HG03565 (cell line): ENCODE results near the gene RB1.

ENCODE experiments used
- ATAC-seq: cut with Tn5 transposase; IDR thresholded peaks from one replicate; pipeline ENCODE4 v1.9.1; 2021; ENCODE audit warnings: mild to moderate bottlenecking, moderate library complexity; ENCODE audit not compliant: unreplicated experiment

Gene RB1

DNA sequence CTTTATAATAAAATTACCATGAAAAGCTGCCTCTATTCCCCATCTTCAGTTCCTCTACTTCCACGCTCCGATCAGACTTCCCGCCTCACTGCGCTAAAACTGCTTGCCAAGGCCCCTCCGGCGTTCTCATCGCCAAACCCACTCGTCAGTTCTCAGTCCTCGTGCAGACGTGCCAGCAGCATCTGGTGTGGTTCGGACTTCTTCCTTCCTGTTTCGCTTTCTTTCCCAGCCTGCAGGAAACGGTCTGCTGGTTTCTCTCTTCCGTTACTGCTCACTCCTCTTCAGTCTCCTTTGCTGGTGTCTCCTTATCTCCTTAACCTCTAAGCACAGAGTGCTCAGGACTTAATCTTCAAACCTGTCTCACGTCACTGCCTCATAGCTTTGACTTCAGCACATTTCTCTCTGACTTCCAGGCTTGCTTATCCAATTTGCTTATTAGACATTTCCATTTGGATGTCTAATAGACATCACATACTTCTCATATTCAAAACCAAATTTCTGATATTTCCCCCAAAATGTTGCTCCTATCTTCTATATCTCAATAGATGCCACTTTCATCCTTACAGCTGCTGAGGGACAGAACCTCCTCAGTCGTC lies 189.0 kb downstream of the RB1 start:
- ATAC-seq, result peak; percentile 74

DNA sequence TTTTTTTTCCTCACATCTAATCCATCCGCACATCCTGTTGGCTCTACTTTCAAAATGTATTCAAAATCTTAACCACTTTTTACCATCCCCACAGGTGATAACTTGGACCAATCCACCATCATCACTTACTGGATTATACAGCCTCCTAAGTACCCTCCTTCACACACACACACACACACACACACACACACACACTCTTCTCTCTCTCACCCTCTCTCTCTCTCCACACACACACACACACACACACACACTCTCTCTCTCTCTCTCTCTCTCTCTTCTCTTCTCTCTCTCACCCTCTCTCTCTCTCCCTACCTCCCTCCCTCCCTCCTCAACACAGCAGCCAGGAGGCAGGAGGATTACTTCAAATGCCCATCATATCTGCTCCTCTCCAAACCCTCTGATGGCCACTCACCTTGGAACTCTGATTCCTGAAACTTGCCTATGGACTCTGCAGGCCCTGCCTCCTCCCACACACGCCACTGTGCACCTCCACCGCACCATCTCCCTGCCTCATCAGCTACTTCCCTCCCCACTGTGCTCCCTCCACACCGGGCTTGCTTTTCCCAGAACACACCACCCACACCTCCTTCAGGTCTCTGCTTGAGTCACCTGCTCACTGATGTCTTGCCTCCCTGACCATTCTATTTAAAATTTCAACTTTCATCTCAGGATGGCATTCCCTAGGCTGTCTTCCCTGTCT lies 189.7 kb downstream of the RB1 start:
- ATAC-seq, result no peak

DNA sequence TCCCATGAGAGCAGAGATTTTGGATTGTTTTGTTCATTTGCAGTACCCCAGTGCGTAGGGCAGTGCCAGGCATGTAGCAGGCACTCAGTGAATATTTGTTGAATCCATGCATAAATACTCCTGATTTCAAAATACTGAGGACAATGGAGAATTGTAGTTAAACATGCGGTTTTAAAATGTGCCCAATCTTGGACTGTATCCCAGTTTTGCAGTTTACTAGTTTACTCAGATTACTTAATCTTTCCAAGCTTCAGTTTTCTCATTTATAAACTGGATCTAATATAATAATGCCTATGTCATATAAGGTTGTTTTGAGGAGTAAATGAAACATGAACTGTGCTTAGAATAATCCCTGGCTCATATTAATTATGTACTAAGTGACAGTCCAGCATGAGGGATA lies 190.3 kb downstream of the RB1 start:
- ATAC-seq, result no peak

DNA sequence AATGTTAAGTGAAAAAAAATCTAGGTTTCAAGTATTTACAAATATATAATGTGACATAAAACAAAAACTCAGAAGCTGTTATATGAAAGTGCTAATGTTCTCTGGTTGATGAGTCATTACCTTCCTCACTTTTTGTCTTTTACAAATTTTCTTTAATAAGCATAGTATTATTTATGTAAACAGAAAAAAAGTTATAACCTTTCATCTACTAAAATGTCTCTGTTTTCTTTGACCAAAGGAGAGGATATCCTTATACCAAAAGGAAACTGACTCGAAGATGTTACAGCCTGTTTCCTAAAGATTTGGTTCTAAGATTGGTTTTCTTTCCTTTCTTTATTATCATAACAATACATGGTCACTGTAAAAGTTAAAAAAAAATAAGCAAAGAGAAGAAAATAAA lies 191.3 kb downstream of the RB1 start:
- ATAC-seq, result no peak

DNA sequence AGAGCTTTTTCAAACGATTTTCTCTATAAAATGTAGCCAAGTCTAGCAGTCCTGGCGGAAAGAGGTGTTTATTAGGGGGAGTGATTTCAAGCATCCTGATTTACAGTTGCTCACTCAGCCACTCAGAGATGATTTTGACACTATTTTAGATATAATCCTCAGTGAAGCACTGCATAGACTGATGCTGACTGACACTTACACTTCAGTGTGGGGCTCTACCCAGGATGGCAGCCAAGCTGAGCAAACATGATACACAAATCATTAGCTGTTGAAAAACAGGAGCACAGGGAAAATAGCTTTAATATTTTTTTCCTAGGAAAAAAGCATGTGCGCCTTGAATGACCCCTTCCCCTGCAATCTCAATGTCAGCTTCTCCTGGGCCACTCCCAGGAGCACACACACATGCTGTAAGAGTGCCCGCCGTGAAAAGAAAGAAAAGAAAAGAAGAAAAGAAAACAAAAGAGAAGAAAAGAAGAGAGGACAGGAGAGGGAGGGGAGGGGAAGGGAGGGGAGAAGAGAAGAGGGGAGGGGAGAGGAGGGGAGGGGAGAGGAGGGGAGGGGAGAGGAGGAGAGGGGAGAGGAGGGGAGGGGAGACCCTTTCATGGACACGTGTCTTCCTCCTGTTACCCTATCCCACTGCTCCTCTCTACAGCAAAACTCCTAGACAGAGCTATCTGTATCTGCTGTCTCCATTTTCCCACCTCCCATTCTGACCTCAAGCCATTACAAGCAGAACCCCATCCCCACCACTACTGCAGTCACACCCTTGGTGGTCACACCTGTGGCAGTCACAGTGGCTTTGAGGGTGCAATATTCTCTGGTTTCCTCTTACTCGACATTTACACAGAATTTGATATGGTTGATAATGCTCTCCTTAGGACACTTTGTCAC lies 193.0 kb downstream of the RB1 start:
- no peak for ATAC-seq

DNA sequence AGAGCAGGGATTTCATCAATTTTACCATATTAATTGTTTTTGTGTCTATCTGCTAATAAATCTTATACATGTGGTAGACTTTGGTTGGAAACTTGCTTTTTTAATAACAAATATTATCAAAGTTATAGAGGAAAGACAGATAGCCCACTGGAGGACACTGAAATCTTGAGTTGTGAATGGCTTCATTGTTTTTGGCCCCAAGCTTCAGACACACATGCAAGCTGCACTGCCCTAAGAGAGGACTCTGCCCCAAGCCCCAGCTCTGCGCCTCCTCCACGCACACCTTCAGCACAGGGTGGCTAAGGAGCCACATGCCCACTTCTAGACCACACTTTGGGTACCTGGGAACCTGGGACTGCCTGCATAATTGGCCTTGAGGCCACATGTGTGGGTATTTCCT lies 194.1 kb downstream of the RB1 start:
- ATAC-seq, result no peak

DNA sequence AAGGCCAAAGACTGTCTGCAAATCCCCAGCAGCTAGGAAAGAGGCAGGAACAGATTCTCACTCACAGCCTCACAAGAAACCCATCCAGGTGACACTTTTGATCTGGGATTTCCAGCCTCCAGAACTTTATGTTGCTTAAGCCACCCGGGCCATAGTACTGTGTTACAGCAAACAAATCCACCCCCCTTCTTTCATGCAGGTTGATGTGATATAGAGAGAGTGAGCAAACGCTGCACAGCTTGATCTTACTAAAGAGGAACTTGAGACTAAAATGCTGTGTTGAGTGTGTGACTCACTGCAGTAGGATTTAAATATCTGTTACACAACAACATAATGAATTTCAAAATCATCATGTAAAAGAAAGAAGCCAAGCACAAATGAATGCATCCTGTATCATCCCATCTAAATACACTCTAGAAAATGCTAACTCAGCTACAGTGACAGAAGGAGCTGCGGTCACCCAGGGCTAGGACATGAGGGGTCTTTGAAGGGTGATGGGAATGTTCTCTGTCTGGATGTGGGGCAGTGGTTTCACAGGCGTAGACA lies 197.2 kb downstream of the RB1 start:
- ATAC-seq, result no peak

DNA sequence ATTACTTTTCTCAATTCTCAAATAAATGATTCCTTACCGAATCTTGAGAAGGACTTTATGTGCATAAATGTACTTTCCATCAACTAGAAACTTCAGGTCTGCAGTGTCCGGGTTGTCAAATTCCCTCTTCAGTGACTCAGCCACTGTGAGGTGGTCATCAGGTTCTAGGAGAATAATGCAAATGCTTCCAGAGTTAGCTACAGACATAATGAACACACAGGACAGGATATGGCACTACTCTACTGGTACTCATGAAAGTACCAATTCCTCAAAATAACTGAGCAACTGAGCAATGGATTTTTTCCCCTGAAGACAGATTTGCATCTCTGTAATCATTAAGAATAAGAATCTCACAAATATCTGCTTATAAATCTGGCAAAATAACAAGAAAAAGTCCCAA lies 198.2 kb downstream of the RB1 start:
- ATAC-seq, result peak; percentile 28

DNA sequence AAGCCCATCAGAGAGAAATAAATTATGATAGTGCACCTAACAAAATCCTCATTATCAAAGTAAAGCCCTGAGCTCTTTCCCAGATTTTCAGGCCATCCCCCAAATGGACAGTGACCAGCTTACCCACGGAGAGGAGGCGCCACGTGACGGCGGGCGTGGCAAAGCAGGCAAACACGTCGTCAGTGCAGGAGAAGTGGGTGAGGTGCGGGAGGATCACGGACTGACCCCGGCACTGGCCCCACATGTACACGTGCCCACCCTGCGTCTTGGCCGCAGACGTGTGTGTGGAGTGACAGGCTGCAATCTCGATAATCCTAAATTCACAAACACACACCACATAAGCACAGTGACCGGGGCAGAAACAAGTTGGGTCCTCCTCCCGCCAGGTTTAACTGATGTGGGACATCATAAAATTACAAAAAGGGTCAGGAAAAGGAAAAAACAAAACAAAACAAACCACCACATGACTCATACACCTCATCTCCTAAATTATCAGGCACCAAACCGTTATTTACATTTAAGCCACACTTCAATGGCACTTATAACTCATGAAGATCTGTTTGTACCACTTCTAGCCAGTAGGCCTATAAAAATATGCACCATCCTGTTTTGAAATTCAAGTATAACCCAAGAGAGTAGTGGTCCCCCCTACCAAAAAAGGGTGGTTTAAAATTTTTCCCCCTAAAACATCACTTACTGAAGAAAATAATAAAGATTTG lies 199.2 kb downstream of the RB1 start:
- no peak for ATAC-seq

DNA sequence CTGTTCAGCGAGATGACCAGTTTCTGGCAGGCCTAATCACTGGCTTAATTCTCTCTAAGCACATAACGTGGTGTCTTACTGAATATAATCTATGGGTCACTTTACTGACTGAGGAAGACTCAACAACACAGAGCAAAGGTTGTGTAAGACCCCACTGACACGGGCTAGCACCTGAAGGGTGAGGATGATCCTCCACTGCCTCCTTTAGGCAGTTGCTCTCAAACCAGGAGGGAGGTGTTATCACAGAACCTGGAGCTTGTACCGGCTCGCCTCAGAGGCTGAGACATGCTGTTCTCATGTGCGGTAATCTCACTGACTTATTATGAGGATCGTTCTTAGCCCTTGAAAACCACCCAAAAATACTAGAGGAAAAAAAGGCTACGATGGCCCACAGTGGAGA lies 201.1 kb downstream of the RB1 start:
- ATAC-seq, result no peak

DNA sequence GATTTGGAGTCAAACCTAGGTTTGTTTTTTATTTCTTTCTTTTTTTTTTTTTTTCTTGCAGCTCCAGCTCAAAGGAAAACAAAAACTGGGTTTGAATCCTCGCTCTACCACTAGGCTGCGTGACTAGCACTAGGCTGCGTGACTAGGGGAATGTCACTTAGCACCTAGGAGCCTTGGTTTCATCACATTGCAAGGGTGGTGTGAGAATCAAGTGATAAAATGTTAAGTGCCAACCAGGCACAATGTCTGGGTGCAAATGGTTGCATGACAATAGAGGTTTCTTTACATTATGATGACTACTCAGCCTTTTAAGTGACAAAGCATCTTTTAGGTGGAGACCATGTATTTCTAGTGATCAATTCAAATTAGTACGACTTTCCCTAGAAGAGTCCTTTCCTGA lies 201.5 kb downstream of the RB1 start:
- no peak for ATAC-seq

DNA sequence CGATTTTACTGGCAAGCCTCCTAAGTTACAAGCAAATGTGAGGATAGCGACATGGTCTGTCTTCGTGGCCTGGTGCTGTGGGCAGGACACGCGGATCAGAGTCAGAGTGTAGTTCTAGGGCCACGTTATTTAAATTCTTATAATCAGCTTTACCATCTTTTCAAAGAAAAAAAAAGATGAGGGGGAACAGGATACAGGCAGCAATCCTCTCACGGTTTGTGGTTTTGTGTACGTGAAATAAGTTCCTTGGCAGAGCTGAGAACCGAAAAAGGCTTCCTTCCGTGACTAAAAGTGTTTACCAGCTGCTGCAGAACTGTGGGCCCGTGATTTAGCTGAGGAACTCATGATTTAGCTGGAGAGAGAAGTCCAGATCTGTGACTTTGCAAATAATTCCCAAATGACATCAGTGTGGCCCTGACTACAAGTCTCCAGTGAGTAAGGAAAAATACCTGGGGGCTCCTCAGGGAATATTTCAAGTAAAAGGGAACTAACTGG lies 202.1 kb downstream of the RB1 start:
- peak; percentile 50 for ATAC-seq

DNA sequence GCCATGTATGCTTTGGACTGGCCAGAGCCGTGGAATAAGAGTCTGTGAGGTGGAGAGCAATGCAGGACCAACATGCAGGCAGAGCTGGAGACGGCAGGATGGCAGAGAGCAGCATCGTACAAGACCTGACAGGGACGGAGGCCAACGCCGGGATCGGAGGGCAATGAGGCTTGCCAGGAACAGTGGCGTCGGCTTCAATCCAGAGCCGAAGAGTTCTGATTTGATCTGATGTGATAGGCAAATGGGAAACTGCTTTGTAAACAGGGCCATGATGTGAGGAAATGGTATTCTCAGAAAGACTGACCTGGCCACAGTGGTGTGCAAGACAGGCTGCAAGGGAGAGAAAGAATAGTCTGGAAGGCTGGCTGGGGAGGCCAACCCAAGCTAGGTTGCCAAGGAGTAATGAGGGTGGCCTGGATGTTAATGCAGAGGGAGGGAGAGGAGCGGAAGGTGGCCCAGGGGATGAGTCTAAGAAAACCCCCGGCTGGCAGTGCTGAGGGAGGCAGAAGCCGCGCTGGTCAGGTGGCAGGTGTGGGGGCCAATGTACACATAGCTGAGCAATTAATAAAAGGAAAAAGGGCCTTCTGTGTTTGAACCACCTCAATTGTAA lies 202.6 kb downstream of the RB1 start:
- no peak for ATAC-seq

DNA sequence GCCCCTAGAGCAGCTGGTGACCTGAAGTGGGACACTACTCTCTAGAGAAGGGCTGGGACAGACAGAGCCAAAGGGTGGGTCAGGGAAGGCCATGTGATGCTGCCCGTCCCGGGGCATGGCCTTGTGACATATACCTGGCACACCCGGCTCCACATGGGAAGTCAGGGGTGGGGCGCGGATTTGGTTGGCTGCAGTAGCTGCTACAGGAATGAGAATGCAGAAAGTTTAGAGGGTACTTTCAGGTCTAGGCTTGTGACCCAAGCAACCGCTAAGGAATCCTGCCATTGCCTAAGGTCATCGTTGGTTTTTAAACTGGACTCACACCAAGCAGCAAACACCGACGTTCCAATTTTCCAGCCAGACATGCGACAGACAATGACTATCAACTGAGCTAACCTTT lies 203.5 kb downstream of the RB1 start:
- ATAC-seq, result no peak

DNA sequence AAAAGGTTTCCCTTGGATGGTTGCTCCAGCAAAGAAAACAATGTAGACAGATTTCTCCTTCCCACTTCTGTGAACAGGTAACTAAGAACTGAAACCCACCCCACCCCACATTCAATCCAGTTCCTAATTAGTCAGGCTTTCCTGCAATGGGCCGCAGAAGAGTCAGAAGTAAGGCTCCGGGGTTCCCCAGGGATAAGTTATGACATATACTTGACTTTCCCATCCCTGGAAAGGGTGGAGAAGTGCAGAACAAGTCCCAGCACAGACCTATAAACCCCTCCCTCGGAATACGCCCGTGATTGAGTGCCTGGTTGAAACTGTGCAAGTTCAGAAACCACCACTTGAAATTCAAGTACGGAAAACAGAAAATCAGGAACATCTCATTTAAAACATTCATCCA lies 204.5 kb downstream of the RB1 start:
- no peak for ATAC-seq

DNA sequence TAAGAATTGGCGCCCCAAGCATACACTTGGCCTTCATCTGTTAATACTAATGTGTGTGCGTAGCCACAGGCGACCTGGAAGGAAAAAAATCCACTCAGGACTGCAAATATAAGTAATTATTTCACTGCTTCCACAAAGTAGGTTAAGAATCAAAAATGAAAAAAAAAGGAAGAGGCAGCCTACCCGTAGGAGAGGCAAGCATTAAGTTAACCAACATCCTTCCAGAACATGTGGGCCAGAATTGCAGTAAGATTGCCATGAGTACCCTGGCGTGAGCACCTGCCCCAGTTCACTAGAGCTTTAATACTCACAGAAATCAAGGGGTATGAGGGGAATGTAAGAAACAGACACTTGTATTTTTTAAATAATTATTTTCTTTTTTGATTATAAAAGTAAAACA lies 207.1 kb downstream of the RB1 start:
- ATAC-seq, result no peak

DNA sequence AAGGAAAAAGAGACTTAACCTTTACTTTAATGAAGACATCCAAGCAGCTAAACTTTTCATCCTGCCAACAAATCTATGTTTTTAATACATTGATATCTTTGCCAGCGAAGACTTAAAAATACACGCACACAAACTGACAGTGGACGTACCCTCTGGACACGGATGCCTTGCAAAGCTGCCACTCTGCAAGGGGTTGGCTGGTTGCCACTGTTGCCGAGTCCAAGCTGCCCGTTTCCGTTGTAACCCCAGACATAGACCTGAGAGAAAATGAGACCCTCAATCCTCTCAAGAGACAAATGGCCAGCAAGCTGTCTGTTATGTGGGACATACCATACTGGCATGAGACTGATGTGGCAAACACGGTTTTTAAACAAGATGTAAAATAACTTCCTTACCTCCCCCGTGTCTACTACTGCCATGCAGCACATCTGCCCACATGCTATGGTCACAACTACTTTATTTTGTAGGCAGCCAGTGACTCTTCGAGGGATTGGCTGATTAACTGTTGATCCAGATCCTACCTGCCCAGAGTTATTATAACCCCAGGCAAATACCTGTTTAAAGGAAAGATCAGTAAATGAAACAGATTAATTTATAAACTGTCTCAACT lies 208.2 kb downstream of the RB1 start:
- no peak for ATAC-seq

DNA sequence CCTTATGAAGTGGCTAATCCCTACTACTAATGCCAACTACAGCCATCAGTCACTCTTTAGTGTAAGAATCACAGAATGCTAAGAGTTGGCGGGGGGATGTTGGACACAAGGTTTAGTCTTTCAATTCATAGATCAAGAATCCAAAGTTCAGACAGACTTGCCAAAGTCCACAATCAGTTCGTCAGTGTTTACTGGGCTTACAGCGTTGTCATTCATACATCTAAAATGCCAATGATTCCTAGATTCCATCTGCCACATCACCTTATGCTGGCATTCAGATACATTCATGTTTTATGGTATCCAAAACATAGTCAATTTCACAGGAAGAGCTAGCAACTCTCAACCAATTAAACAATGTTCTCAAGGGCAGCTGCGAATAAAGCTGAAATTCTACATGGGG lies 211.2 kb downstream of the RB1 start:
- no peak for ATAC-seq

DNA sequence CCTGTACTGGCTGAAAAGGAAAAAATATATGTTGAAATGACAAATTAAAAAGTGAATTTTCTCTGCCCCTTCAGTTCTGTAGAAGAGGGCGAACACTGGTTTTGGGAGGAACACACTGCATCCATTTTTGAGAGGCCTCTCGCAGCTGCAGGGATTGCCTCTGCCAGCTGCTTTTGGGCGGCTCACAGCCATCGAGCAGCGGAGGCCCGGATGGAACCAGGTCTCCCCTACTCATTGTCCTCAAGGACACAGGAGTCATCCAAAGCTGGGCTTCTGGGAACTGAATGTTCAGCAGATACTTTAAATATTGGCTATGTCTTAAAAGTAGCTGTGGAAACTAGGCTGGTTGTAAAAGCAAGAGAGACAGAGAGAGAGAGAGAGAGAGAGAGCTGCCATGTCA lies 212.2 kb downstream of the RB1 start:
- no peak for ATAC-seq

DNA sequence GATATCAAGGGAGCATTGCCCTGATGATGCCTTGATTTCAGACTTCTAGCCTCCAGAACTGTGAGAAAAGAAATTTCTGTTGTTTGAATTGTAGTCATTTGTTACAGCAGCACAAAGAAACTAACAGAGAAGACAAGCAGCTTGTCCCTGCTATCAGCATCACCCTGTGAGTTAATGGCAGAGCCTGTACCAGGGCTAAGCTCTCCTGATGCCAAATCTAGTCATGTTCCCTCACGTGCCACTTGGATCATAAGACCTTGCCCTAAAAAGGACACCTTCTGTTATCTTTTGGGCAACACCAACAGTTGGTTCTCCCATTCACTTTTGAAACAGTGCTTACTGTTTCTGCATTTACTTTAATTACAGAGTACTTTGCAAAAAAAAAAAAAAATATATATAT lies 214.5 kb downstream of the RB1 start:
- no peak for ATAC-seq
